ENCODE results near the gene ABCD3. TPM values are rescaled to one million over a fixed set of nuclear protein-coding genes. Genes with fewer than 3 reads are reported as not detected.

ABCD3 gene
- polyA plus RNA-seq, 1 of the 3 experiments (the other 2 are of a cell fraction), result 6.5 TPM

- CTCF ChIA-PET, result interaction anchor here (1.2 to 1.6 kb wide), 2 partner anchors 21 to 301 kb away, joined by 4 to 7 read pairs; no protein-coding TSS in a partner anchor
- Histone ChIP-seq H3K4me3 (ENCODE audit: low read depth in 2 of 2, low read length in 1 of 2) (no peak overlapping the region), H3F3A (replicated peaks; ENCODE audit: insufficient read depth) (no peaks in the 10 kb centered on the region), H2AFZ (ENCODE audit: low read depth) (no peak overlapping the region), H3K9ac (no peak overlapping the region), H3K9me3 (no peaks in the 10 kb centered on the region), H3K27me3 (ENCODE audit: insufficient read depth) (no peaks in the 10 kb centered on the region), H3K9me2 (no peaks in the 10 kb centered on the region), H3K79me2 (ENCODE audit: insufficient read depth) (no peaks in the 10 kb centered on the region), H3K4me2 (no peak overlapping the region), H3K36me3 (replicated peaks in 1 of 2; ENCODE audit: control insufficient read depth in 1 of 2, insufficient read depth in 2 of 2, low read length in 1 of 2) (peaks cover 35 to 40% of the 10 kb centered on the region in 2 experiments), H3K27ac (ENCODE audit: low read depth in 2 of 2, low read length in 1 of 2) (no peak overlapping the region), H4K20me1 (ENCODE audit: insufficient read depth) (no peaks in the 10 kb centered on the region), H3K4me1 (ENCODE audit: control insufficient read depth in 1 of 2, insufficient read depth in 2 of 2, low read depth in 1 of 2, low read length in 1 of 2) (no peaks in the 10 kb centered on the region)
- DNase-seq, result no peak
- TF ChIP-seq CTCF (IDR thresholded peaks at IDR 0.05), result no peak
- no peak for TF ChIP-seq SMC3 (IDR thresholded peaks at IDR 0.05; ENCODE audit: low read depth, low read length)
- 96% methylated on average over 4 of the region's 4 CpGs for WGBS (ENCODE audit: low lambda C conversion rate)
- POLR2A ChIA-PET, result no interaction called here
Observed at GRCh38 chr1:94501935-94502334, 83.7 kb downstream of the ABCD3 start.

GRCh38 chr1:94503153-94503552 is 85.0 kb downstream of the ABCD3 start:
- POLR2A ChIA-PET, result no interaction called here
- CTCF ChIA-PET, result interaction anchor here (0.8 to 1.6 kb wide), 4 partner anchors 11 to 302 kb away, joined by 3 to 7 read pairs (median 4); no protein-coding TSS in a partner anchor

More at GRCh38 chr1:94503153-94503552, 85.0 kb downstream of the ABCD3 start:
- H3K4me3 ChIP-seq (ENCODE audit: low read depth in 2 of 2, low read length in 1 of 2), result no peak overlapping the region
- TF ChIP-seq ELF1 (IDR thresholded peaks at IDR 0.05) (no peak), USF1 (IDR thresholded peaks at IDR 0.05; ENCODE audit: borderline replicate concordance, low read depth) (no peak), ZBTB33 (IDR thresholded peaks at IDR 0.05; ENCODE audit: borderline replicate concordance, low read depth) (no peak), IRF3 (IDR thresholded peaks at IDR 0.05; ENCODE audit: low read depth, low read length) (no peak), FOSL2 (IDR thresholded peaks at IDR 0.05; ENCODE audit: borderline replicate concordance, low read depth) (no peak), TEAD4 (IDR thresholded peaks at IDR 0.05; ENCODE audit: borderline replicate concordance, insufficient read depth) (no peak), JUND (IDR thresholded peaks at IDR 0.05) (no peak), EP300 (IDR thresholded peaks at IDR 0.05; ENCODE audit: borderline replicate concordance in 1 of 2, low read depth in 1 of 2, low read length in 1 of 2) (no peak), SMC3 (IDR thresholded peaks at IDR 0.05; ENCODE audit: low read depth, low read length) (no peak), YY1 (IDR thresholded peaks at IDR 0.05; ENCODE audit: low read depth) (no peak), RXRA (IDR thresholded peaks at IDR 0.05; ENCODE audit: borderline replicate concordance, low read depth) (no peak), FOXJ3 (CRISPR knock-in tag; IDR thresholded peaks at IDR 0.05) (no peak), NRF1 (IDR thresholded peaks at IDR 0.05; ENCODE audit: low read depth, low read length) (no peak), RCOR1 (IDR thresholded peaks at IDR 0.05; ENCODE audit: low read length) (no peak)
- H3K27me3 ChIP-seq (ENCODE audit: insufficient read depth), result no peaks in the 10 kb centered on the region
- H3F3A ChIP-seq (replicated peaks; ENCODE audit: insufficient read depth), result no peaks in the 10 kb centered on the region
- no peaks in the 10 kb centered on the region for H3K4me1 ChIP-seq (ENCODE audit: control insufficient read depth in 1 of 2, insufficient read depth in 2 of 2, low read depth in 1 of 2, low read length in 1 of 2)
- H3K36me3 ChIP-seq (replicated peaks in 1 of 2; ENCODE audit: control insufficient read depth in 1 of 2, insufficient read depth in 2 of 2, low read length in 1 of 2), result peaks cover 35 to 40% of the 10 kb centered on the region in 2 experiments
- H3K9me3 ChIP-seq, result no peaks in the 10 kb centered on the region
- H3K4me2 ChIP-seq, result no peak overlapping the region
- 96% methylated on average over 4 of the region's 4 CpGs for WGBS (ENCODE audit: low lambda C conversion rate)
- no peak overlapping the region for H3K9ac ChIP-seq
- H2AFZ ChIP-seq (ENCODE audit: low read depth), result no peak overlapping the region
- no peak for DNase-seq
- no peaks in the 10 kb centered on the region for H4K20me1 ChIP-seq (ENCODE audit: insufficient read depth)
- H3K79me2 ChIP-seq (ENCODE audit: insufficient read depth), result no peaks in the 10 kb centered on the region
- H3K9me2 ChIP-seq, result no peaks in the 10 kb centered on the region
- H3K27ac ChIP-seq (ENCODE audit: low read depth in 2 of 2, low read length in 1 of 2), result no peak overlapping the region
